Gastroesophageal sphincter (tissue), 4 donors: ENCODE data around the gene SYT1. TPM values are rescaled to one million over a fixed set of nuclear protein-coding genes. Genes with fewer than 3 reads are reported as not detected.

Experiments used
- ATAC-seq: fragments of 150-250 bp; one replicate; pipeline ENCODE4 v1.9.1; 2016; ENCODE audit warnings: mild to moderate bottlenecking, moderate library complexity
- H3K27ac ChIP-seq, 4 donors: fragments of 200-600 bp; sonication (generic) in 3 of 4; 1 replicate in 3 of 4; 2 replicates in 1 of 4; pipeline ENCODE4 v1.5.1; 2016 to 2019
- H3K27me3 ChIP-seq: fragments of 200-600 bp; sonication (generic); one replicate; pipeline ENCODE4 v1.5.1; 2019
- H3K36me3 ChIP-seq, 2 donors: fragments of 200-600 bp; sonication (generic); one replicate each; pipeline ENCODE4 v1.5.1; 2019; ENCODE audit warnings: control low read depth in 1 of 2
- H3K4me1 ChIP-seq, 3 donors: fragments of 200-600 bp; sonication (generic); 1 replicate in 2 of 3; 2 replicates in 1 of 3; pipeline ENCODE4 v1.5.1; 2016 to 2019; ENCODE audit warnings: control low read depth in 2 of 3
- H3K4me3 ChIP-seq, 2 donors: fragments of 200-600 bp; sonication (generic); one replicate each; pipeline ENCODE4 v1.5.1; 2019; ENCODE audit warnings: mild to moderate bottlenecking in 1 of 2, moderate library complexity in 1 of 2
- H3K9me3 ChIP-seq, 3 donors: fragments of 200-600 bp; sonication (generic); one replicate each; pipeline ENCODE4 v1.5.1; 2017 to 2019; ENCODE audit warnings: control low read depth in 2 of 3
- EP300 ChIP-seq: sonication (generic); formaldehyde crosslinking; IDR thresholded peaks from one replicate; pipeline ENCODE4 v1.6.1; 2017; ENCODE audit warnings: antibody characterized with exemption, mild to moderate bottlenecking
- POLR2A ChIP-seq, 2 donors: fragments of 450-650 bp; IDR thresholded peaks; one replicate each; pipeline ENCODE4 v1.6.1; 2017; ENCODE audit warnings: antibody characterized with exemption in 2 of 2, mild to moderate bottlenecking in 2 of 2, moderate library complexity in 1 of 2
- POLR2AphosphoS5 ChIP-seq: sonication (generic); formaldehyde crosslinking; IDR thresholded peaks from one replicate; pipeline ENCODE4 v1.6.1; 2017; ENCODE audit warnings: antibody characterized with exemption
- WGBS, 2 donors: methylation state at CpG; one replicate each; pipeline ENCODE4 v1.1.5; 2018; ENCODE audit warnings: low coverage in 1 of 2; 5-methylcytosine and 5-hydroxymethylcytosine counted together
- total RNA-seq, 4 donors: library from RNA; depleted of rRNA; stranded (reverse); fragments of >200 nt; gene quantifications; one replicate each; pipeline ENCODE4 v1.1.0, GENCODE V29; 2016
- TF ChIP-seq, protein P1 (sequence below), 4 experiments: fragments of 200-600 bp in 2 of 4; fragments of 450-650 bp in 2 of 4; sonication (generic) in 1 of 4; IDR thresholded peaks; one replicate each; pipeline ENCODE4 v1.5.1; 2017 to 2019; ENCODE audit warnings: antibody characterized with exemption in 4 of 4, mild to moderate bottlenecking in 2 of 4, moderate library complexity in 2 of 4

SYT1 gene
- total RNA-seq, 4 donors from 2014 or later, result 1.9 to 6.6 (median 3.5) TPM

DNA sequence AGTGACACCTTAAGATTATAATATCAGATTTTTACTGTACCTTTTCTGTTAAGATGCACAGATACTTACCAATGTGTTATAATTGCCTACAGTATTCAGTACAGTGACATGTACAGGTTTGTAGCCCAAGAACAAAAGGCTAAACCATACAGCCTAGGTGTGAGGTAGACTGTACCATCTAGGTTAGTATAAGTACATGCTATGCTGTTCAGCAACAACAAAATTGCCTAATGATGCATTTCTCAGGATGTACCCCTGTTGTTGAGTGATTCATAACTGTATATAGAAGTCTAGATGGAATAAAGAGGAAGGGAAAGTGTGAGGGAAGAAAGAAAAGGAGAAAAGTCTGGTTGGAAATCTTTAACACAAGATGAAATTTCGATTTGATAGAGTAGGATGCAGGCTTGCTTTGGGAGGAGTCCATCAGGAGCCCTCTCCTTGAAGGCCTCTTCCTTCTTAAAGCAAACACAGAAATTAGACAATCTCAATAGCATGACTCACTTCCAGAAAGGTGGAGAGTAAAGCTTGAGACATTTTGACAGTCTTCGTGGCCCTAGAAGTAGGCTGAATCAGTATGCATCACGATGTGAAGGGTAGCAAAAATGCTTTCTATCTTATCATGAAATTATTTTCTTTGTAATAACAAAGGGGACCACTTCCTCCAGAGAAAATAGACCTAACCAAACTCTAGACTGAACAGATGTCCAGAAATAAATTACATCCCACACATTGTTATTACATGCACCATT is 191.5 kb downstream of the SYT1 start:
- no peaks in the 10 kb centered on the region for H3K9me3 ChIP-seq
- H3K27ac ChIP-seq, result no peak overlapping the region
- WGBS, 2 donors, result 59 to 91% methylated on average over 2 to 3 of the region's 3 CpGs
- no peak for ATAC-seq
- H3K27me3 ChIP-seq, result no peaks in the 10 kb centered on the region
- H3K36me3 ChIP-seq, result no peaks in the 10 kb centered on the region
- no peaks in the 10 kb centered on the region for H3K4me1 ChIP-seq
- TF ChIP-seq, protein P1, sequence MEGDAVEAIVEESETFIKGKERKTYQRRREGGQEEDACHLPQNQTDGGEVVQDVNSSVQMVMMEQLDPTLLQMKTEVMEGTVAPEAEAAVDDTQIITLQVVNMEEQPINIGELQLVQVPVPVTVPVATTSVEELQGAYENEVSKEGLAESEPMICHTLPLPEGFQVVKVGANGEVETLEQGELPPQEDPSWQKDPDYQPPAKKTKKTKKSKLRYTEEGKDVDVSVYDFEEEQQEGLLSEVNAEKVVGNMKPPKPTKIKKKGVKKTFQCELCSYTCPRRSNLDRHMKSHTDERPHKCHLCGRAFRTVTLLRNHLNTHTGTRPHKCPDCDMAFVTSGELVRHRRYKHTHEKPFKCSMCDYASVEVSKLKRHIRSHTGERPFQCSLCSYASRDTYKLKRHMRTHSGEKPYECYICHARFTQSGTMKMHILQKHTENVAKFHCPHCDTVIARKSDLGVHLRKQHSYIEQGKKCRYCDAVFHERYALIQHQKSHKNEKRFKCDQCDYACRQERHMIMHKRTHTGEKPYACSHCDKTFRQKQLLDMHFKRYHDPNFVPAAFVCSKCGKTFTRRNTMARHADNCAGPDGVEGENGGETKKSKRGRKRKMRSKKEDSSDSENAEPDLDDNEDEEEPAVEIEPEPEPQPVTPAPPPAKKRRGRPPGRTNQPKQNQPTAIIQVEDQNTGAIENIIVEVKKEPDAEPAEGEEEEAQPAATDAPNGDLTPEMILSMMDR (IDR thresholded peaks at IDR 0.05), result no peak
- no peak for TF ChIP-seq EP300
- no peak for TF ChIP-seq POLR2AphosphoS5
- TF ChIP-seq POLR2A (IDR thresholded peaks at IDR 0.05), result no peak
- no peak overlapping the region for H3K4me3 ChIP-seq

DNA sequence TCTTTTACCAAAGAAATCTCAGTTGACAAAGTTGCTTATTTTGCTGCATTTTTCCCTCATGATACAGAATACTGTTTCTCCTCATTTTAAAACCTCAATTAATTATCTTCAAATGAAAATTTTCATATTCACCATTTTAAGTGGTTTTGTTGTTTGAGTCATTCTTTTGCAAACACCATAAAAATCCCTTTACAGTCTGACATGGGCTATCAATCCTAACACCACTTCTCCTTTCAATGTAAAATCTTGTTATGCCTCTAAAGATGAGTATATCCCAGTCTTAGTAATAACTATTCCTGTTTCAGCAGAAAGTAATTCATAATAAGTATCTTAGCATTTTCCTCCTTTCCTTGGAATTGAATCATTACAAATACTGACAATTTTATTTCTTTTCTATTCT is 192.2 kb downstream of the SYT1 start:
- Histone ChIP-seq H3K4me3 (no peak overlapping the region), H3K4me1 (no peaks in the 10 kb centered on the region), H3K27me3 (no peaks in the 10 kb centered on the region), H3K27ac (no peak overlapping the region), H3K9me3 (no peaks in the 10 kb centered on the region), H3K36me3 (no peaks in the 10 kb centered on the region)
- no peak for ATAC-seq
- TF ChIP-seq POLR2A (IDR thresholded peaks at IDR 0.05) (no peak), EP300 (no peak), POLR2AphosphoS5 (no peak)

DNA sequence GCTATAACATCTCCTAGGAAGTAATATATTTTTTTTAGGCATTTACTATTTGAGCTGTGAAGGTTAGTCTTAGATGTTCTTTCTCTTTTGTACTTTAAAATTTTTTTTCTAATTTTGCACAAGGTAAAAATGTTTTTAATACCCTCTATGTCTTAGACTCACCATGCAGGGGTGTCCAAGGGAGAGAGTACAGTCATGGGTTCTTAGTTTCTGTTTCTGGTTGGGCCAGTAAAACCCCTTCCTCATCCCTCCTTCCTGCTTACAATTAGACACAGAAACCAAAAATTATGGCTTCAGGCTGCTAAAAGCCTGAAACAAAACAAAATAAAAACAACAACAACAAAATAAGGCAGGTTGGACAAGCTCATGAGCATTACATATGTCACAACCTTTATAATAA is 193.0 kb downstream of the SYT1 start:
- Histone ChIP-seq H3K4me1 (no peaks in the 10 kb centered on the region), H3K36me3 (no peaks in the 10 kb centered on the region), H3K27ac (no peak overlapping the region), H3K4me3 (no peak overlapping the region), H3K27me3 (no peaks in the 10 kb centered on the region), H3K9me3 (no peaks in the 10 kb centered on the region)
- TF ChIP-seq POLR2A (IDR thresholded peaks at IDR 0.05) (no peak), POLR2AphosphoS5 (no peak), EP300 (no peak)
- TF ChIP-seq, protein P1 (IDR thresholded peaks at IDR 0.05), result no peak
- ATAC-seq, result no peak

DNA sequence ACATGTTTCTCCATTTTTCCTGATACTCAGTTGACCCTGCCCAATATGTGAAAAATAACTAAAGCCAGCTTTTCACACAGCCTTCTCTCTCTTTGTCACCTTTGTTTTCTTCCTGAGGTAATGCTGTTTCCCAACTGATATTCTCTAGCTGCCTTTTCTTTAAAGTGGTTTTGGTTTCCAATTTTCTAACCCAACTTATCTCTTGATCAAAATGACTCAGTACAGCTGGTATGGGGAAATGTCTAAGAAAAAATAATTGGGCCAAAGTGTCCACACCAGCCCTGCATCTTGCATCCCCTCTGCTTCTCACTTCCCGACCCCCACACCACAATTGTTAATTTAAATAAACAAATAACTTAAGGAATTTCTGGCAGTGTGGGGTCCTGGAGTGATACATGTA is 193.8 kb downstream of the SYT1 start:
- WGBS, 2 donors, result 38 to 53% methylated on average over 1 of the region's 1 CpG

DNA sequence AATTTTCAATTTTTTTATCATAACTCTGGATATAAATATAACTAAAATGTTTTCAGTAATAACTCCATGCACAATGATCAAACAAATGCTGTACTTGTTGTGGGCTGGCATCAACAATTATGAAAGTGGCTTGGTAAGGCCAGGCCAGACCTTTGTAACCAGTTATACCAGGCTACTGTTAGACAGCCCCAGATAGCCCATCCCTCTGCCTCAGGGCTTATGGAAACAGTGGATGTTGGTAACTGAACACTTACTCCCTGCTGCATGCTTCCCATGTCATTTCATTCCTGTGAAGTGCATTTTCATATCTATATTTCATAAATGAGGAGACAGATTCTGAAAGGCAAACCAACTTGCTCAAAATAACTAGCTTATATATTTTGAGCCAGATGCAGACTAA is 195.0 kb downstream of the SYT1 start:
- Histone ChIP-seq H3K27ac (no peak overlapping the region), H3K36me3 (no peaks in the 10 kb centered on the region), H3K4me1 (no peaks in the 10 kb centered on the region), H3K27me3 (no peaks in the 10 kb centered on the region), H3K9me3 (no peaks in the 10 kb centered on the region), H3K4me3 (no peak overlapping the region)
- TF ChIP-seq POLR2AphosphoS5 (no peak), EP300 (no peak), POLR2A (IDR thresholded peaks at IDR 0.05) (no peak)
- TF ChIP-seq, protein P1 (IDR thresholded peaks at IDR 0.05), result no peak
- no peak for ATAC-seq

More for the DNA sequence above, 193.8 kb downstream of the SYT1 start:
- Histone ChIP-seq H3K4me3 (no peak overlapping the region), H3K27me3 (no peaks in the 10 kb centered on the region), H3K27ac (no peak overlapping the region), H3K4me1 (no peaks in the 10 kb centered on the region), H3K36me3 (no peaks in the 10 kb centered on the region), H3K9me3 (no peaks in the 10 kb centered on the region)
- TF ChIP-seq, protein P1 (IDR thresholded peaks at IDR 0.05), result no peak
- ATAC-seq, result no peak
